HL-60 (cell line): ENCODE data around the gene VDAC2.

Source experiments
- DNase-seq, 2 experiments: peaks; one replicate each; pipeline ENCODE4 v3.0.0-alpha.2; 2010 to 2020; ENCODE audit warnings: low read depth in 1 of 2, low spot score in 1 of 2
- H3K27ac ChIP-seq: fragments of 250-450 bp; sonication (Bioruptor Pico); replicated peaks from 2 replicates; pipeline ENCODE4 v1.5.1; 2020; ENCODE audit warnings: mild to moderate bottlenecking, moderate library complexity
- H3K27me3 ChIP-seq: fragments of 250-450 bp; sonication (Bioruptor Pico); 2 replicates; pipeline ENCODE4 v1.5.1; 2021; ENCODE audit warnings: mild to moderate bottlenecking, moderate library complexity; ENCODE audit not compliant: insufficient read depth, poor library complexity, severe bottlenecking
- H3K4me3 ChIP-seq: replicated peaks from 2 replicates; pipeline ENCODE4 v1.5.1; 2011; ENCODE audit warnings: mild to moderate bottlenecking, control low read depth, low read length; ENCODE audit not compliant: insufficient read depth
- GABPA ChIP-seq: IDR thresholded peaks from 2 replicates; pipeline ENCODE4 v1.6.1; 2012; ENCODE audit warnings: low read depth
- POLR2AphosphoS5 ChIP-seq: IDR thresholded peaks from 2 replicates; pipeline ENCODE4 v1.6.1; 2012; ENCODE audit warnings: low read depth
- REST ChIP-seq: IDR thresholded peaks from 2 replicates; pipeline ENCODE4 v1.6.1; 2012; ENCODE audit warnings: low read depth; ENCODE audit not compliant: insufficient replicate concordance
- SPI1 ChIP-seq: IDR thresholded peaks from 2 replicates; pipeline ENCODE4 v1.6.1; 2012; ENCODE audit warnings: low read depth, mild to moderate bottlenecking, borderline replicate concordance
- TF ChIP-seq, protein P1 (sequence below): IDR thresholded peaks from one replicate; pipeline ENCODE4 v1.5.1; 2011; ENCODE audit warnings: low read length, control low read depth, inconsistent platforms; ENCODE audit not compliant: insufficient read depth

Gene VDAC2

DNA sequence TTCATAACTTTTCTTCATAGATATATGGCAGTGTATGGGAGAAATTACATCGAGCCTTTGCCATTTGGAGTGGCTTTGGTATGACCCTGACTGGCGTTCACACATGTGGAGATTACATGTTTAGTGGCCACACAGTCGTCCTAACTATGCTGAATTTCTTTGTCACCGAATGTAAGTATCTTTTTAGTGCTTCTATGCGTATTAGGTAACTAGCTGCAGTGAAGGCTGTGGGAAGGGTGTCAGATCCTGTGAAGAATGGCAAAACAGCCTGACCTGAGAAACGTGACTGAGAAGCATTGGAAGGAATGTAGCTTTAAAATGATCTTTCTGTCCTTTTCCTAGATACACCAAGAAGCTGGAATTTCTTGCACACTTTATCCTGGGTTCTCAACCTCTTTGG is 34.5 kb upstream of the VDAC2 start:
- Histone ChIP-seq H3K4me3 (no peak overlapping the region), H3K27me3 (no peaks in the 10 kb centered on the region), H3K27ac (no peak overlapping the region)
- TF ChIP-seq, protein P1, sequence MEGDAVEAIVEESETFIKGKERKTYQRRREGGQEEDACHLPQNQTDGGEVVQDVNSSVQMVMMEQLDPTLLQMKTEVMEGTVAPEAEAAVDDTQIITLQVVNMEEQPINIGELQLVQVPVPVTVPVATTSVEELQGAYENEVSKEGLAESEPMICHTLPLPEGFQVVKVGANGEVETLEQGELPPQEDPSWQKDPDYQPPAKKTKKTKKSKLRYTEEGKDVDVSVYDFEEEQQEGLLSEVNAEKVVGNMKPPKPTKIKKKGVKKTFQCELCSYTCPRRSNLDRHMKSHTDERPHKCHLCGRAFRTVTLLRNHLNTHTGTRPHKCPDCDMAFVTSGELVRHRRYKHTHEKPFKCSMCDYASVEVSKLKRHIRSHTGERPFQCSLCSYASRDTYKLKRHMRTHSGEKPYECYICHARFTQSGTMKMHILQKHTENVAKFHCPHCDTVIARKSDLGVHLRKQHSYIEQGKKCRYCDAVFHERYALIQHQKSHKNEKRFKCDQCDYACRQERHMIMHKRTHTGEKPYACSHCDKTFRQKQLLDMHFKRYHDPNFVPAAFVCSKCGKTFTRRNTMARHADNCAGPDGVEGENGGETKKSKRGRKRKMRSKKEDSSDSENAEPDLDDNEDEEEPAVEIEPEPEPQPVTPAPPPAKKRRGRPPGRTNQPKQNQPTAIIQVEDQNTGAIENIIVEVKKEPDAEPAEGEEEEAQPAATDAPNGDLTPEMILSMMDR, result no peak
- no peak for TF ChIP-seq POLR2AphosphoS5
- no peak for TF ChIP-seq REST
- TF ChIP-seq GABPA, result no peak
- TF ChIP-seq SPI1, result no peak
- no peak for DNase-seq

DNA sequence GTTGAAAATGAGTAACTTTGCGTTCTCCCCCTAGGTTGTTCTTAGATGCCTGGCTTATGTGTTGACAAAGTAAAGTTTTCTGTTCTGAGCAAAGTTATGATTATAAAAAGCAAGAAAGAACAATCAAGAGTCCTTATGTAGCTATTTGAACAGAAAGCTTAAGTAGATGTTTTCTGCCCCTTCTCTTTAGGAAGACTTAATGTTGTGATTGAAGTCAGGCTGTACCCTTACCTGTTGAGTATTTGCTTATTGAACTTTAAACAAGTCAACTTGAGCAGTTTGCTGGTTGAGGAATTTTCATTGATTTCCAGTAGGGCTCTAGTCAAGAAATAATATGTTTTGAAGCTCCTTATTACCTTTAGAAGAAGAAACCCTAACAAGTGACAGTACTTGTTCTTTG is 33.9 kb upstream of the VDAC2 start:
- Histone ChIP-seq H3K4me3 (no peak overlapping the region), H3K27ac (no peak overlapping the region), H3K27me3 (no peaks in the 10 kb centered on the region)
- no peak for DNase-seq
- TF ChIP-seq, protein P1, result no peak
- TF ChIP-seq SPI1, result no peak
- no peak for TF ChIP-seq GABPA
- no peak for TF ChIP-seq REST
- TF ChIP-seq POLR2AphosphoS5, result no peak

- no peak for TF ChIP-seq REST
- no peak for DNase-seq
- no peak overlapping the region for H3K4me3 ChIP-seq
- H3K27me3 ChIP-seq, result no peaks in the 10 kb centered on the region
- H3K27ac ChIP-seq, result no peak overlapping the region
Observed at GRCh38 chr10:75179657-75180177, 30.9 kb upstream of the VDAC2 start.

- TF ChIP-seq SPI1 (no peak), REST (no peak), GABPA (no peak), POLR2AphosphoS5 (no peak)
- TF ChIP-seq, protein P1, result no peak
- no peak for DNase-seq
- no peak overlapping the region for H3K27ac ChIP-seq
- H3K4me3 ChIP-seq, result no peak overlapping the region
- no peaks in the 10 kb centered on the region for H3K27me3 ChIP-seq
Observed at GRCh38 chr10:75180592-75180991, 30.0 kb upstream of the VDAC2 start.
